Left lung (tissue), 10 donors: ENCODE results near the gene PAQR8. TPM values are rescaled to one million over a fixed set of nuclear protein-coding genes. Genes with fewer than 3 reads are reported as not detected.

Experiments used
- ATAC-seq: fragments of 200-7000 bp; cut with Tn5 transposase; one replicate; pipeline ENCODE4 v1.9.1; 2020; ENCODE audit warnings: moderate library complexity
- DNase-seq, 4 donors: peaks; one replicate each; pipeline ENCODE4 v3.0.0-alpha.2; 2013 to 2020
- H3K27ac ChIP-seq, 2 donors: fragments of 200-600 bp; sonication (generic) in 1 of 2; one replicate each; pipeline versions ENCODE4 v1.5.0 to v1.8.0; 2020 to 2021
- H3K27me3 ChIP-seq, 2 donors: fragments of 200-600 bp; sonication (generic) in 1 of 2; one replicate each; pipeline versions ENCODE4 v1.5.0 to v1.8.0; 2020 to 2021
- H3K36me3 ChIP-seq, 2 donors: fragments of 200-600 bp; sonication (generic) in 1 of 2; one replicate each; pipeline versions ENCODE4 v1.5.0 to v1.8.0; 2020 to 2021
- H3K4me1 ChIP-seq, 2 donors: fragments of 200-600 bp; one replicate each; pipeline ENCODE4 v1.8.0; 2021
- H3K4me3 ChIP-seq, 2 donors: fragments of 200-600 bp; sonication (generic) in 1 of 2; one replicate each; pipeline versions ENCODE4 v1.5.0 to v1.8.0; 2020 to 2021; ENCODE audit warnings: mild to moderate bottlenecking in 1 of 2
- H3K9me3 ChIP-seq, 2 donors: fragments of 200-600 bp; sonication (generic) in 1 of 2; one replicate each; pipeline versions ENCODE4 v1.5.0 to v1.8.0; 2020 to 2021
- CTCF ChIP-seq, 2 donors: fragments of 200-600 bp; sonication (generic) in 1 of 2; IDR thresholded peaks; one replicate each; pipeline versions ENCODE4 v1.5.0 to v1.8.0; 2021; ENCODE audit warnings: antibody characterized with exemption in 2 of 2
- intact Hi-C, 2 donors: fragments of 100-400 bp; cut with DNase I; formaldehyde crosslinking; loops; one replicate each; pipeline versions ENCODE4 v1.11.2 to v1.14.2; 2022
- polyA plus RNA-seq, 6 donors: library from polyadenylated mRNA; unstranded; fragments of 120-200 nt; gene quantifications; one replicate each; pipeline ENCODE4 v1.2.1, GENCODE V29; 2013; ENCODE audit not compliant: insufficient read length in 6 of 6
- total RNA-seq, 2 donors: library from RNA; stranded (reverse); fragmentation: NEBNext Ultra II Directional; extraction: Animal tissue kit (Norgen Biotek cat#: 25700); gene quantifications; one replicate each; pipeline ENCODE4 v1.2.1, GENCODE V29; 2021
- donor health status: DM: no; HTN: yes; CAD: no.
- donor health status: DM: no; HTN: no; CAD: no.

The PAQR8 gene
- total and polyA plus RNA-seq, 8 donors = 9.3 to 22.9 (median 16.6) TPM

- no peak for TF ChIP-seq CTCF (IDR thresholded peaks at IDR 0.05)
- ATAC-seq (no peak), DNase-seq (no peak)
- Histone ChIP-seq H3K36me3 (no peaks in the 10 kb centered on the region), H3K27ac (no peak overlapping the region), H3K27me3 (no peaks in the 10 kb centered on the region), H3K4me3 (no peak overlapping the region), H3K4me1 (peaks cover 7 to 20% of the 10 kb centered on the region in 2 donors), H3K9me3 (no peaks in the 10 kb centered on the region)
- intact Hi-C loops = no loop called here
These were observed 5.9 kb upstream of the PAQR8 start for GRCh38 chr6:52356017-52356416.

GRCh38 chr6:52359403-52359802 lies 2.5 kb upstream of the PAQR8 start:
- DNase-seq (no peak), ATAC-seq (no peak)
- no peak for TF ChIP-seq CTCF (IDR thresholded peaks at IDR 0.05)
- intact Hi-C loops = no loop called here
- H3K4me3 ChIP-seq = no peak overlapping the region
- peaks cover 7 to 22% of the 10 kb centered on the region in 2 donors for H3K4me1 ChIP-seq
- H3K27me3 ChIP-seq = no peaks in the 10 kb centered on the region
- no peaks in the 10 kb centered on the region for H3K9me3 ChIP-seq
- no peak overlapping the region for H3K27ac ChIP-seq
- H3K36me3 ChIP-seq = no peaks in the 10 kb centered on the region

GRCh38 chr6:52360028-52360427 lies 1.9 kb upstream of the PAQR8 start:
- Histone ChIP-seq H3K4me1 (peaks cover 7 to 25% of the 10 kb centered on the region in 2 donors), H3K4me3 (no peak overlapping the region), H3K27ac (no peak overlapping the region), H3K9me3 (no peaks in the 10 kb centered on the region), H3K27me3 (no peaks in the 10 kb centered on the region), H3K36me3 (no peaks in the 10 kb centered on the region)
- no peak for ATAC-seq
- intact Hi-C loops = no loop called here
- no peak for TF ChIP-seq CTCF (IDR thresholded peaks at IDR 0.05)
- no peak for DNase-seq

- Histone ChIP-seq H3K36me3 (no peaks in the 10 kb centered on the region), H3K9me3 (no peaks in the 10 kb centered on the region), H3K27ac (peak overlapping the region in 1 of 2 donors; percentile 86), H3K4me3 (no peak overlapping the region), H3K27me3 (no peaks in the 10 kb centered on the region), H3K4me1 (peaks cover 7 to 25% of the 10 kb centered on the region in 2 donors)
- ATAC-seq (no peak), DNase-seq (no peak)
- intact Hi-C loops = no loop called here
- TF ChIP-seq CTCF (IDR thresholded peaks at IDR 0.05) = no peak
These were observed 1.1 kb upstream of the PAQR8 start for GRCh38 chr6:52360601-52361413.

- ATAC-seq (no peak), DNase-seq (no peak)
- H3K4me1 ChIP-seq = peaks cover 7 to 25% of the 10 kb centered on the region in 2 donors
- no peaks in the 10 kb centered on the region for H3K27me3 ChIP-seq
- TF ChIP-seq CTCF (IDR thresholded peaks at IDR 0.05) = no peak
- H3K4me3 ChIP-seq = peak overlapping the region; percentile 60 to 81
- H3K9me3 ChIP-seq = no peaks in the 10 kb centered on the region
- no peaks in the 10 kb centered on the region for H3K36me3 ChIP-seq
- intact Hi-C loops = no loop called here
- H3K27ac ChIP-seq = peak overlapping the region; percentile 69 to 86
These were observed 472 bp upstream of the PAQR8 start for GRCh38 chr6:52361414-52361944.
